HG02970 (cell line): ENCODE measurements around the gene SPINK2.

ENCODE experiments used
- ATAC-seq: cut with Tn5 transposase; IDR thresholded peaks from one replicate; pipeline ENCODE4 v1.9.1; 2021; ENCODE audit warnings: mild to moderate bottlenecking, moderate library complexity, moderate number of reproducible peaks; ENCODE audit not compliant: unreplicated experiment, low FRiP score

Gene SPINK2

GRCh38 chr4:56821381-56822243, at the start of gene SPINK2:
Gene SPINK2, minus strand, starts transcription at chr4:56821701. Its CDS starts 39 bp downstream, at chr4:56821662.
- ATAC-seq, result no peak

DNA sequence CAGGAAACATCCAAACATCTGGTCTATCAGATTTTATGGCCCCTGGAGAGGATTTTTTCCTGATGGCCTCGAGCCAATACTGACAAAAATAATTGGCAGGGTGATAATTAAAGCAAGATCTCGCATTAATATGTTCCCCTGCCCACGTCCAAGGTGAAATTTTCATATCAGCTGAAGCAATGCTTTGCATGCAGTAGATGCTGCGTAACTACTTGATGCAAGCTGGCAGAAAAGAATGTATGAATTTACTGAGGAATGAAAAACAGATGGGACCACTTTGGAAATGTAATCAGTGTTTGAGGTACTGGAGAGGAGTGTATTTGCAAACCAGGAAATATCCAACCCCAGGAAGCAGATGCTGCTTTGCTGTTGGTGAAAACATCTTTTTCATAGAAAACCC, 49.4 kb upstream of the SPINK2 start:
- ATAC-seq, result no peak

DNA sequence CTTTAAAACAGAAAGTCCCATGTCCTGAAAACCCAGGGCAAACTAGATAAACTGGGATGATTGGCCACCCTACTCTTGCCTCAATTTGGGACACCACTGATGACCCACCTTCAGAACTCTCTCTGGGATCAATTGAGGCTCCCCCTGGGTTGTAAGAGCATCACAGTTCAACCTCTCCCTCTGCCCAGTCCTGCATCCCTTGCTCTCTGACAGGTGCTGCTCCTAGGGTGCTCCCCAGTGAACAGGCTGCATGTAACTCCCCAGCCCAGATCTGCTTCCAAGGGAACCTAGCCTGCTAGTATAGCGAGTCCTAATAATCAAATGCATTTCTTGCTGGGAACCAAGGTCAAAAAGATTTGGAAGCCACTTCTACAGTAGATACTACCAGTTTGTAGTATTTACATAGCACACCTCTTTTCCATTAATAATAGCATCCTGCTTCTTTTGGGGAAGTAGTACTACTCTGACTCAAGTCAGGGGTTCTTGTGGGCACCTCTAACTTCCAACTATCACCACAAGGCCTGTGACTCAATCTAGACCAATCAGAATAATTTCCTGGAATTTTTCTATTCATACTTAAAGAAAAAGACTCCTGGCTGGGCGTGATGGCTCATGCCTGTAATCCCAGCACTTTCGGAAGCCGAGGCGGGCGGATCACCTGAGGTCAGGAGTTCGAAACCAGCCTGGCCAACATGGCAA, 42.1 kb upstream of the SPINK2 start:
- no peak for ATAC-seq

DNA sequence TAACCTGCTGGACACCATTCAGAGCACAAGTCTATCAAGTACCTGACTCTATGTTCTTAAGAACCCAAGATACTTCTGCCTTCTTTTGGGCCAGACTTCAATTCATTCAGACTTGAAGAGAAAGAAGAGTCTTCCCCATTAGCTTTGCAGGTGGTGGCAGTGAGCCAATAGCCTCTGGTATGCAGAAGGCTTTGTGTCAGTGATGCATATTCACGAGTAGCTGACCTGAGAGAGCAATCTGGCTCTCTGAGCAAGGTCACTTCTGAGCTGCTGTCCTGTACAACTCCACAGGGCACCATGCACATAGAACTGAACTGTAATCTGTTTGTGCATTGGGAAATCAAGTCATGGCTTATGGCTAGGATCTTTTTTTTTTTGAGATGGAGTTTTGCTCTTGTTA, 39.9 kb upstream of the SPINK2 start:
- no peak for ATAC-seq

- no peak for ATAC-seq
Observed at GRCh38 chr4:56860781-56861180, 39.3 kb upstream of the SPINK2 start.

- no peak for ATAC-seq
Observed at GRCh38 chr4:56859841-56860240, 38.3 kb upstream of the SPINK2 start.

GRCh38 chr4:56857601-56858309, 36.3 kb upstream of the SPINK2 start:
- no peak for ATAC-seq

GRCh38 chr4:56856656-56857055, 35.2 kb upstream of the SPINK2 start:
- ATAC-seq, result no peak

- ATAC-seq, result no peak
Observed at GRCh38 chr4:56850910-56851309, 29.4 kb upstream of the SPINK2 start.

- no peak for ATAC-seq
Observed at GRCh38 chr4:56844802-56845580, 23.5 kb upstream of the SPINK2 start.

DNA sequence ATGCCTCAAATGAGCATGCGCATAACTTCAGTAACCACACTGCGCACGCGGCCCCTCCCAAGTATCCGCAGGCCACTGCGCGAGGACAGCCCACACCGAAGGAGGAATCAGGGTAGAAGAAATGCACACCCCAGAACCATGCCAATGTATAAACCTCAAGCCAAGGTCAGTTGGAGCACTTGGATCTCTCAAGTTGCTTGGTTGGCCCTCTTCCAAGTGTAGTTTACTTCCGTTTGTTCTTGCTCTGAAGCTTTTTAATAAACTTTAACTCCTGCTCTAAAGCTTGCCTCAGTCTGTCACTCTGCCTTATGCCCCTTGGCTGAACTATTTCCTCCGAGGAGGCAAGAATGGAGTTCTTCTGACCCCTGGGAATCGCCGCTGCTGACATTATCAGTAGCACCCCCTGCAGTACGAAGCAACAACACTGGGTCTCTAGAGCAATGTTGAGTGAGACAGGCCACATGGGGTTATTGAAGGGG, 22.0 kb upstream of the SPINK2 start:
- ATAC-seq, result no peak

GRCh38 chr4:56840559-56840958, 19.1 kb upstream of the SPINK2 start:
- ATAC-seq, result no peak

GRCh38 chr4:56828784-56829535, 7.5 kb upstream of the SPINK2 start:
- ATAC-seq, result no peak

DNA sequence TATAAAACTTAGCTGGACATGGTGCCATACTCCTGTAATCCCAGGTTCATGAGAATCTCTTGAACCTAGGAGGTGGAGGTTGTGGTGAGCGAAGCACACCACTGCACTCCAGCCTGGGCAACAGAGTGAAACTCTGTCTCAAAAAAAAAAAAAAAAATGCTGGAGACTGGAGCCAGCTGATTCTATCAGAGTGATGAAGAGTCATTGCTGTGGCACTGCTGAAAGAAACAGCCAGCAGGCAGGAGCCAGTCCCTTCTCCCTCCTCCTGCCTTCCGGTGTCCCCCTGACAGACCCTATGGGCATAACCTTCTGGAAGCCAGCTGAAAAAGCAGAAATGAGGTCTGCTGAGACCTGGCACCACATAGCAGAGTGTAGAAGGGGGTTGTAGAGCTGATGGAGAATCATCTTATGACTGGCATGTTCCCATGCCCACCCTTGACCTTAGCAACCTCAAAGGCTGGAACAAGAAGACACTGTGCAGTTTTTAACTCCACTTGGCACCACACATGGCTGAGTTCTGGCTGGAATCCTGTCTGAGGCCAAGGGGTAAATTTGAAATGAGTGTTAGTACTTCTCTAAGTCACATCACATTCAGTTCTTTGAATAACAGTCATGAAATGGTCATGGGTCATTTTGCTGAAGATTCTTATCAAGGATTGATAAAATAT, 2.6 kb upstream of the SPINK2 start:
- no peak for ATAC-seq

- ATAC-seq, result no peak
Observed at GRCh38 chr4:56818797-56819196, 2.7 kb downstream of the SPINK2 start.

DNA sequence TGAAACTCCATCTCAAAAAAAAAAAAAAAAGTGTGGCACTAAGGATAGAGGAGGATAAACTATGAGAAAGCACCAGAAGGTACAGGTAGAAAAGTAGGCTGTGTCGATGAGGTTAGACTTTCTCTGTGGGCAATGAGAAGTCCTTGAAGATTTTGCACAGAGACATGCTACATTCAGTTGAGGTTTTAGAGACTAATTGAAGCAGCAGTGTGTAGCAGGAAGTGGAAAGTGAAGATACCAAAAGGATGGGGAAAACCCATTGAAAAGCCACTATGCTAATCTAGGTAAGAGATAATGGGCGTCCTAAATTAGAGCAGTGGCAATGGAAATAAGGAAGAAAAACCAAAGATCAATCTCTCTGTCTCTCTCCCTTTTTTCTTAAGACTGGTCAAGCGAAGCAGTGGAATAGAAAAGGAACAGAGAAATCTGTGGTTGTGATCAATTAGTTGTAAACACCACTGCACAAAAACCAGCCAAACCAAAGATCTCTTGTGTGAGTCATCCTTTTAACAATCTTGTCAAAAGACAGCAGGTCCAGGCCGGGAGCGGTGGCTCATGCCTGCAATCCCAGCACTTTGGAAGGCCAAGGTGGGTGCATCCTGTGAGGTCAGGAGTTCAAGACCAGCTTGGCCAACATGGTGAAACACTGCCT, 3.5 kb downstream of the SPINK2 start:
- peak; percentile 73 for ATAC-seq

DNA sequence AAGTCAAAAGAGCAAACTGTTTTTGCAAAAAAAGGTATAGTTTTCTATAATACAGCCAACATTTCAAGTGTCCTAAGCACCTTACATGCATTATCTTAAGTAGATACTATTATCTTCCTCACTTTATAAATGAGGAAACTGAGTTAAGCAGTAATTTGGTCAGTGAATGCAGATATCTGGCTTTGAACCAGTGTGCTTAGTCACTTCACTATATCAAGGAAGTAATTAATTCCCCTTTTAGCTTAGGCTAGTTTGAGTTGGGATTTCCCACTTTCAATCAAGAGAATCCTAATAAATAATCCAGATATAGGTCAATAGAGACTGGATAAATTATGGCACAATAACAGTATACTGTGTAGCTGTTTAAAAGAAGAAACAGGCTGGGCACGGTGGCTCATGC, 14.8 kb downstream of the SPINK2 start:
- no peak for ATAC-seq

DNA sequence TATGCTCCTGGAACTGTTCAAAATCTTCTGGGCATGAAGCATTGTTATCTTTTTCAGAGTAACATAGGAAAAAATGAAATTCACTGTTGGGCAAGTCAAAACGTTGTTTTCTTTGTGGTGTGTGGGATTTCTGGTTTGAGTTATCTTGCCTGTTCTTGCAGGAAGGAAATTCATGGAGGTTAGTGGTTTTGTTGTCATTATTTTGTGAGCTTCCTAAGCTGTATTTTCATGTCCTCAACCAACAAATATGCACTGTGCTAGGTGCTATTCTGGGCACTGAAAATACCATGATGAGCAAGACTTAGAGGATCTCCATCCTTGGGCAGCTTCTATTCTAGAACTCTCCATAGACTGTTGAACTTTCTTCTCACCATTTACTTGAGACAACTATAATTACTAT, 16.9 kb downstream of the SPINK2 start:
- ATAC-seq, result no peak

GRCh38 chr4:56803471-56803870, 18.0 kb downstream of the SPINK2 start:
- no peak for ATAC-seq
